SK-N-MC (cell line): Measurements from ENCODE around the gene RPUSD3.
"Not testable (repeated sequence)": the region's sequence is repeated elsewhere in the genome, so short reads cannot be mapped to it uniquely, and the experiment has no call there.

Experiments
- DNase-seq: peaks from one replicate; pipeline ENCODE4 v3.0.0-alpha.2; 2011; ENCODE audit warnings: low read depth, low spot score
- H3K27ac ChIP-seq: fragments of 200-600 bp; sonication (generic); 2 replicates; pipeline ENCODE4 v1.5.1; 2016; ENCODE audit warnings: mixed run types
- H3K36me3 ChIP-seq: fragments of 200-600 bp; sonication (generic); 2 replicates; pipeline ENCODE4 v1.6.1; 2017; ENCODE audit warnings: antibody characterized with exemption, low read length, mixed read lengths; ENCODE audit not compliant: insufficient read depth
- H3K4me3 ChIP-seq: fragments of 200-600 bp; sonication (generic); 2 replicates; pipeline ENCODE4 v1.5.1; 2016
- H3K9ac ChIP-seq: fragments of 200-600 bp; sonication (generic); 2 replicates; pipeline ENCODE4 v1.8.0; 2017; ENCODE audit warnings: mixed run types, mixed read lengths; ENCODE audit not compliant: insufficient read length
- H3K9me3 ChIP-seq: fragments of 200-600 bp; sonication (generic); 2 replicates; pipeline ENCODE4 v1.6.1; 2017; ENCODE audit warnings: low read depth, mild to moderate bottlenecking, antibody characterized with exemption, low read length, moderate library complexity, mixed read lengths
- EZH2 ChIP-seq: fragments of 200-600 bp; sonication (generic); IDR thresholded peaks from one replicate; pipeline ENCODE4 v1.6.1; 2017; ENCODE audit warnings: antibody characterized with exemption
- FOXP2 ChIP-seq: optimal IDR thresholded peaks from 2 replicates; pipeline ENCODE3; 2011; ENCODE audit warnings: mild to moderate bottlenecking, moderate library complexity; ENCODE audit not compliant: insufficient read depth; ENCODE audit errors: extremely low read length, control extremely low read depth
- POLR2AphosphoS5 ChIP-seq: IDR thresholded peaks from 2 replicates; pipeline ENCODE4 v1.6.1; 2012; ENCODE audit warnings: mild to moderate bottlenecking, low read depth, low read length, borderline replicate concordance

Gene RPUSD3

DNA sequence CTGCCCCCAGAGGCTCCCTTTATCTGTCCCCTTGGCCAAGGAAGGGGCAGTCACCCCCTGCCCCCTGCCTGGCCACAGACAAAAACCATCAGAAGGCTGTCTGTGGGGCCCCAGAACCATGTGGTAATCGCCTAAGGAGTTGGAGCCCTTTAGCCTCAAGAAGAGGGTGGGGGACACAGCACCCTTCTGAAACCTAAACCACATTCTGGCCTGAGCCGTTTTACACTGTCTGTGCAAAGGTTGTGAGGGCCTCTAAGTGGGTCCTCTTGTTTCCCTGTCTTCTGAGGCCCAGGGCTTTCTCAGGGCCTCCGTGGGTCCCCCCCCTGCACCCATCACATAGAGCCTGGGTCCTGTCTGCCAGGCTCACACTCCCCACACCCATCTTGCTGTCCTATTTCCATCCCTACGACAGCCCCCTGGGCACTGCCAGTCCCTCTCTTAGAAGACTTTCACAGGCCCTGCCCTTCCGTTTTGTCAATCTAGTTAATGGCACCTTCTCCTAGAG is 17.9 kb upstream of the RPUSD3 start:
- H3K9ac ChIP-seq = no peak overlapping the region
- no peak overlapping the region for H3K27ac ChIP-seq
- no peak overlapping the region for H3K4me3 ChIP-seq
- TF ChIP-seq POLR2AphosphoS5 (no peak), EZH2 (no peak), FOXP2 (no peak)
- DNase-seq = no peak
- H3K36me3 ChIP-seq = no peaks in the 10 kb centered on the region
- H3K9me3 ChIP-seq = no peaks in the 10 kb centered on the region

DNA sequence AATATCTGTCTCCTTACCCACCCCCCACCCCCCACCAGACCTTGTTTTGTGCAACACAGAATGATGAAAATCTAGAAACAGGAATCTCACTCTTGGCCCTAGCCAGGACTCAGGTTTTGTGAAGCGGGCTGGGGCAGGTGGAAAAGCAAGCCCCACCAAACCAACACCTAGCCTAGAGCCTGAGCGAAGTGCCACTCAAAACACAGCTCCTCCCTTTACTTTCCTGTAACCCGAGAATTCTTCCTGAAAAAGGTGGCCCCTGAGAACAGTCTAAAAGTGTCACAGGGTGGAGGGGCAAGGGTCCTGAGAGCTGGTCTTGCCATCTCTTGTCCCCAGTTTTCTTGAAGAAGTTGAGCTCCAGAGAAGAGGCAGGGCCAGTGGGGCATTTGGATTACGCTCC is 17.4 kb upstream of the RPUSD3 start:
- H3K4me3 ChIP-seq = no peak overlapping the region
- H3K9me3 ChIP-seq = no peaks in the 10 kb centered on the region
- TF ChIP-seq EZH2 (no peak), FOXP2 (no peak), POLR2AphosphoS5 (no peak)
- no peak overlapping the region for H3K27ac ChIP-seq
- H3K9ac ChIP-seq = no peak overlapping the region
- no peak for DNase-seq
- H3K36me3 ChIP-seq = no peaks in the 10 kb centered on the region

DNA sequence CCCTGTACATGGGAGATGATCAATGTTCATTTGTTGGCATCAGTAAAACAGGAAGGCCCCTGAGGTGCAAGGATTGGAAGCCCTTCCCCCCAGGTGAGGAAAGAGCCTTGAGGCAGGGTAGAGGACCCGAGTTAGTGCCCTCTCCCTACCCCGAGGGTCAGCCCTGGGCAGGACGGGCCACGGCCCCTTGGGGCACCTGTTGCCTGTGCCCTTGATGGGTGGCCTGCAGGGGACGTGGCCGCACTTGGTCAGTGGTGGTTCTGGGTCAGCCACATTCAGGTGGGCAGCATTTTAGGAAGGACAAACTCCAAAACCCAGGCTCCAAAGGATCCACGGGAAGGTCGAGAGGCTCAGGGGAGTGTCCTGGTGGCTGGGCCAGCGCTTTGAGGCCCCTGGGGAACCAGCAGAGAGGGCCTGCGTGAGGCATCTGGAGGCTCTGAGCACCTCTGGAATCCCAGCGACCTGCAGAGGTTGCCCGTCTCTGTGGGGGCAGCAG is 15.8 kb upstream of the RPUSD3 start:
- Histone ChIP-seq H3K9me3 (no peaks in the 10 kb centered on the region), H3K9ac (no peak overlapping the region), H3K36me3 (no peaks in the 10 kb centered on the region), H3K27ac (no peak overlapping the region), H3K4me3 (no peak overlapping the region)
- TF ChIP-seq FOXP2 (no peak), POLR2AphosphoS5 (no peak), EZH2 (no peak)
- no peak for DNase-seq

DNA sequence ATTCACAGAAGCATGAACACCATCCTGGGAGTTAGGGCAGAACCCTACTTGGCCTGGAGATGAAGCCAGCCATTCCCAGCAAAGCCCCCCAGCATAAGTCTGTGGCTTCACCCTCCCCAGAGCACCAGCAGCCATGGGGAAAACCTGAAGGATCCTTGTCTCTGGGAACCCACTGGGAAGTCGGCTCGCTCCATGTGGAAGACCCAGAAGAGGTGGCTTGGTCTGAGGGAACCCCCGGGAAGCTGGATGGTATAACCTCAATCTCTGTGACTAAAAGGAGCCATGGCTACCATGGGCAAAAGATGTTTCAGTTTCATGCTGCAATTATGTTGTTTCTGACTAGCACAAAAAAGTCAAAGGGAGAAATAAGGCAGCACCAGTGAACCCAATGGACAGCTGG is 11.8 kb upstream of the RPUSD3 start:
- Histone ChIP-seq H3K9ac (no peak overlapping the region), H3K9me3 (no peaks in the 10 kb centered on the region), H3K27ac (no peak overlapping the region), H3K4me3 (no peak overlapping the region), H3K36me3 (no peaks in the 10 kb centered on the region)
- no peak for TF ChIP-seq FOXP2
- TF ChIP-seq POLR2AphosphoS5 = no peak
- no peak for TF ChIP-seq EZH2
- DNase-seq = no peak

DNA sequence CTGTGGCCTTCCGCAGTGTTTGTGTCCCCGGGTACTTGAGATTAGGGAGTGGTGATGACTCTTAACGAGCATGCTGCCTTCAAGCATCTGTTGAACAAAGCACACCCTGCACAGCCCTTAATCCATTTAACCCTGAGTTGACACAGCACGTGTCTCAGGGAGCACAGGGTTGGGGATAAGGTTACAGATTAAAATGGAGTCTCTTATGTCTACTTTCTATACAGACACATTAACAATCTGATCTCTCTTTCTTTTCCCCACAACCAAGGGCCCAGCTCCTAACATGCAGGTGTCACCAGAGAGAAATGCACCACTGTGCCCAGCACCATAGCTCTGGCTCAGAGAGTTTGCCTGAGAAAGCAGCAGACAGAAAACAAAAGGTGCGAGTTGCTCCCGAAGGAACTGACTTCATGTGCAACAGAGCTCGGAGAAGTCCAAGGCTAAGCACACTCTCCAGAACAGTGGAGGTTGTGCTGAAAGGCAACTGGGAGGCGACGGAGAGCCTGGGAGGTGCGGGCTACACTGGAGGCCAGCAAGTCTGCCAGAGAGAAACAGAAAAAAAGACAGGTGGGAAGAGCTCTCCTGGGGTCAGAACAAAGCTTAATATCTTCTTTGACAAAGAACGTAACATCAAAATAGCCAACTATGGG is 10.6 kb upstream of the RPUSD3 start:
- H3K36me3 ChIP-seq, H3K27ac ChIP-seq, DNase-seq, H3K4me3 ChIP-seq, H3K9ac ChIP-seq, H3K9me3 ChIP-seq: not testable (repeated sequence)

DNA sequence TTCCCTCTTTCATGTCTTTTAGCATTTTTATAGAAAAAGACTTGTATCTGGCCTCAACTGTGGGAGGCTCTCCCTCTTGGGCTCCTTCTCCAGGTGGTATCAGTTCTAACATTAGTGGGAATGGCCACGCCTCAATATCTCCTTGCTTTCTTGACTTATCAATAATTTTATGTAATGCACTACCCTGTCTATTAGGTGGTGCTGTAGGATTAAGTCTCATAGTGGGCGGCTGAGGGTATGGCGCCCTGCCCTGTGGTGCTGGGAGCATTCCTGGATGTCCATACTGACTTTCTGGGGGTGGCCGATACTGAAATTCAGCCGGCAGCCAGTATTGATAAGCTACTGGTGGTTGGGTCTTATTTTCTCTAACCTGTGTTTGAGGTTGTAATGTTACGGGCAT is 8.7 kb upstream of the RPUSD3 start:
- H3K27ac ChIP-seq = no peak overlapping the region
- no peaks in the 10 kb centered on the region for H3K36me3 ChIP-seq
- no peak overlapping the region for H3K4me3 ChIP-seq
- H3K9me3 ChIP-seq = no peaks in the 10 kb centered on the region
- no peak for DNase-seq
- H3K9ac ChIP-seq = no peak overlapping the region
- TF ChIP-seq POLR2AphosphoS5 (no peak), FOXP2 (no peak), EZH2 (no peak)

DNA sequence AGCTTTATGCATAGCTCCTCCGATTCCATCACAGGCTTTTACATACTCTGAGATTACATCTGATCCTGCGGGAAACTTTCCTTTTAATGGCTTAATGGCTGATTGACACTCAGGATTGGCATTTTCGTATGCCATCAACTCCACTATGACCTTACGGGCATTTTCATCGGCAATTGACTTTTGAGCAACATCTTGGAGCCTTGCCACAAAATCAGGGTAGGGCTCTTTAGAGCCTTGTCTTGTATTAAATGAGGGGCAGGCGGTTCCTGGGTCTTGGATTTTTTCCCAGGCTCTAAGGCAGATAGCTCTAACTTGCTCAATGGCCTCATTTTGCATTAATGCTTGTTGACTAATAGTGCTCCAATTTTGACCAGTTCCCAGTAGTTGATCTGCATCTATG is 8.1 kb upstream of the RPUSD3 start:
- not testable (repeated sequence) for H3K9ac ChIP-seq, DNase-seq, H3K36me3 ChIP-seq, H3K9me3 ChIP-seq, H3K4me3 ChIP-seq, H3K27ac ChIP-seq

DNA sequence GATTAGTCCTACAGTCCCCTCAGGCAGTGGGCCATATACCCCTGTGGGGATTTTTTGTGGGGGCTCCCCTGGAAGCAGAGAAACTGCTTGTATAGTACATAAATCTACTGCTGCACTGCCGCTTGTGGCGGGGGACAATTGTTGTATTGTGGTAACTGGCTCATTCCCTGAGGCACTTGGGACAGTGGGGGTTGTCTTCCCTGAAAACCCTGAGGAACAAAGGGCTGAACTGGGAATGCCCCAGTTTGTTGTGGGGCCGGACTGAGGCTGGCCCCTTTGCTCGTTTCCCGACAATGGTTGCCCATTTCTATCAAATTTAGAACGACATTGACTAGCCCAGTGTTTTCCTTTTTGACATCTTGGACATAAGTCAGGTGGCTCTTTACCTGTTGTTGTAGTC is 7.6 kb upstream of the RPUSD3 start:
- H3K9ac ChIP-seq, H3K4me3 ChIP-seq, H3K9me3 ChIP-seq, DNase-seq, H3K36me3 ChIP-seq, H3K27ac ChIP-seq: not testable (repeated sequence)

DNA sequence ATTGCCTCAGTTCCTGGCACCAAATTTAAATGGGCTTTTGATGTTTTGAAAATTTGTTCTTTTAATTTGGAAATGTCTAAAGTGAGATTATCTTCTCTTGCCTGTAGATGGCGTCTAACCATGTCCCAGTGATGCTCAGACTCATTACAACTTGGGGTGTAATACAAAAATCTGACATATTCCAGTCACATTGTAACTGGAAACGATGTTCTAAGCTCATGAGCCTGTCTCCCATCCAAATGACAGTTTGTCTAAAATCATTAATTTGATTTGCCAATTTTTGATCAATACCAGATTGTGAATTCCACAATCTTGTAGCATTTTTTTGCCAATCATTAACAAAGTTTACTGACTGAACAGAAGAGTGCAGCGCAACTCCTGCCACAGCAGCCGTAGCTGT is 5.1 kb upstream of the RPUSD3 start:
- not testable (repeated sequence) for H3K36me3 ChIP-seq, H3K9ac ChIP-seq, DNase-seq, H3K27ac ChIP-seq, H3K4me3 ChIP-seq, H3K9me3 ChIP-seq

DNA sequence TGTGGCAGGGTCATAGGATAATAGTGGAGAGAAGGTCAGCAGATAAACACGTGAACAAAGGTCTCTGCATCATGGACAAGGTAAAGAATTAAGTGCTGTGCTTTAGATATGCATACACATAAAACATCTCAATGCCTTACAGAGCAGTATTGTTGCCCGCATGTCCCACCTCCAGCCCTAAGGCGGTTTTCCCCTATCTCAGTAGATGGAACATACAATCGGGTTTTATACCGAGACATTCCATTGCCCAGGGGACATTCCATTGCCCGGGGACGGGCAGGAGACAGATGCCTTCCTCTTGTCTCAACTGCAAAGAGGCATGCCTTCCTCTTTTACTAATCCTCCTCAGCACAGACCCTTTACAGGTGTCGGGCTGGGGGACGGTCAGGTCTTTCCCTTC is 4.1 kb upstream of the RPUSD3 start:
- H3K9ac ChIP-seq, H3K27ac ChIP-seq, H3K36me3 ChIP-seq, DNase-seq, H3K9me3 ChIP-seq, H3K4me3 ChIP-seq: not testable (repeated sequence)
